HG03175 (cell line): Measurements from ENCODE around the gene NDUFS3.

Experiments
- ATAC-seq: cut with Tn5 transposase; IDR thresholded peaks from one replicate; pipeline ENCODE4 v1.9.1; 2021; ENCODE audit warnings: mild to moderate bottlenecking, moderate library complexity; ENCODE audit not compliant: unreplicated experiment

NDUFS3 gene

GRCh38 chr11:47589584-47589976 lies 10.7 kb downstream of the NDUFS3 start:
- no peak for ATAC-seq

DNA sequence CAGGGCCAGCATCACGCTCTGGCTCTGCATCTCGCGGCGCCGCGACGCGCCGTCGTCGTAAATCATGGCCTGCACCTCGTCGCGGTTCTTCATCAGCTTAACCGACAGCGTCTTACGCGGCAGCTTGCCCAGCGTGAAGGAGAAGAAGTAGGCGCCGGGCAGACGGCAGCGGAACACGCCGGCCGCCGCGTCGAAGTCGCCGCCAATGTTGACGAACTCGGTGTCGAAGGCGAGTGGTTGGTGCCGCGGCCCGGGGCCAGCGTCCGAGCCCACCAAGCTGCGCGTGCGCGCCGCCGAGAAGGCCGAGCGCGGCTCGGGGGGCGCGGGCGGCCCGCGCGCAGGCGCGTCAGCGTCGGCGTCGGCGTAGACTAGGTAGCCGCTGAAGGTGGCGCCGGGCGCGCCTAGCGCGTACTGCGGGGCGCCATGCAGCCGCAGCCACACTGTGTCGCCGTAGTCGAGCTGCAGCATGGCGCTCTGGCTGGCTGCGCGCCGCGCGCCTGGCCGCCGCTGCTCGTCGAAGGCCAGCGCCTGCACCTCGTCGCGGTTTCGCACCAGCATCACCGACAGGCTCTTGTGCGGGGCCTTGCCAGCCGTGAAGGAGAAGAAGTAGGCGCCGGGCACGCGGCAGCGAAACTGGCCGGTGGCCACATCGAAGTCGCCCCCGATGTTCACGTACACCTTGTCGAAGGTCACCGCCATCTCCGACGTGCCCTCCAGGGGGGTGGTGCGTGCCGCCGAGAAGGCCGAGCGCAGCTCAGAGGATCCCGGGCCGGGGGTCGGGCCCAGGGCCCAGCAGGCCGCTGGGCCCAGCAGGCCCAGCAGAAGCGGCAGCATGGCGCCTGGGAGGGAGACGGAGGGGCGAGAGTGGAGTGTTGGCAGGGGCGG lies 11.3 kb downstream of the NDUFS3 start:
- ATAC-seq: no peak

GRCh38 chr11:47591764-47592163 lies 12.9 kb downstream of the NDUFS3 start:
- no peak for ATAC-seq

GRCh38 chr11:47592251-47592650 lies 13.4 kb downstream of the NDUFS3 start:
- ATAC-seq: no peak

GRCh38 chr11:47592970-47593369 lies 14.1 kb downstream of the NDUFS3 start:
- ATAC-seq: no peak

GRCh38 chr11:47593492-47593933 lies 14.6 kb downstream of the NDUFS3 start:
- ATAC-seq: no peak

GRCh38 chr11:47593934-47594855 lies 15.3 kb downstream of the NDUFS3 start, which contains the start of gene C1QTNF4:
Gene C1QTNF4, minus strand, starts transcription at chr11:47594411. Its CDS starts 3,601 bp downstream, at chr11:47590810.
- ATAC-seq: no peak

- ATAC-seq: no peak
Observed at GRCh38 chr11:47595029-47595428, 16.2 kb downstream of the NDUFS3 start.

DNA sequence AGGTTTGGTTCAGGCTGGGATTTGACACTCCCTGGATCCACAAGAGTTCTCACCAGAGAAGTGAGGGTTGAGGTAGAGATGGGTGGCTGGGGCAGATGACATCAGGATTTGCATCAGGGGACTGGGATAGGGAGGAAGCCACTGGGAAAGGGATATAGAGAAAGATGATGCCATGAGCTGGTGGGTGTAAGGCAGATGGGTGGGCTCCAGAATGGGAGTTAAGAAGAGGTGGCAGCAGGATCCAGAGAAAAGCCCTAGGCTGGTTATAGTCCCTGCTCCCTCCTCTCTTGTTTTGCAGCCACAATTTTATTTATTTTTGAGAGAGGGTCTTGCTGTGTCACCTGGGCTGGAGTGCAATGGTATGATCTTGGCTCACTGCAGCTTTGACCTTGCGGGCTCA lies 17.1 kb downstream of the NDUFS3 start:
- ATAC-seq: no peak

GRCh38 chr11:47599902-47600301 lies 21.0 kb downstream of the NDUFS3 start:
- no peak for ATAC-seq

- no peak for ATAC-seq
Observed at GRCh38 chr11:47603295-47603694, 24.4 kb downstream of the NDUFS3 start.

DNA sequence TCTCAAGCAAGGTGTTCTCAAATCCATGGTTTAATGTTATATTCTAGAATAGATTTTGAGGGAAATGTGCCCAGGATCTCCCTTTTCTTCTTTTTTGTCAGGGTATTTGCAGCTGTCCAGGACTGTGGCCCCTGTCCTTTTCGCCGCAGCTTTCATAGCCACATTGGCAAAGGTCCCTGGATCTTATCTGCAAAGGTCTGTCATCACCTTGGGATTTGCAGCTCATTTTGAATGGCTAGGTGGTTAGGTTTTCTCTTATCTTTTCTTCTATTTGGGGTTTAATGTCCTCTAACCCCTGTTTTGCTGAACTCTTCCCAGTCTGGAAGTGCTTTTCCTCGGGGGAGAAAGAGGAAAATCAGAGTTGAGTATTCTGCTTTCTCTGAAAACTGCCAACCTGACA lies 27.0 kb downstream of the NDUFS3 start:
- no peak for ATAC-seq

- ATAC-seq: no peak
Observed at GRCh38 chr11:47606731-47607130, 27.9 kb downstream of the NDUFS3 start.

- ATAC-seq: no peak
Observed at GRCh38 chr11:47607380-47607779, 28.5 kb downstream of the NDUFS3 start.

DNA sequence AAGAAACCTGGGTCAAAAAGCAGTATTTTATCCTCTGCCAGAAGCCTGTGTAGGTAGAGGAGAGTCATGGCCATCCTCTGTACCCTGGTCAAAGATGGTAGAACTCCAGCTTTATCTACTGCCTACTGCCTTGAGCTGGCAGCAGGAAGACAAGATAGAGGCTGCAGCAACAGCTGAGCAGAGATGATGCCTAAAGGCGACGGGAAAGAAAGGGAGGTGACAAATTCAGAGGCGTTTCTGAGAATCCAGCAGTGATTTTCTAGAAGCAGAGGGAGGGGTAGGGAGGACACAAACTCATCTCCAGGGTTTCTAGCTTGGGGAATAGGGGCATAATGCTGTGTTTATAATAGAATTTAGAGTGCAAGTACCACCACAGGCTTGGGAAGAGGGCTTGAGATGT lies 30.8 kb downstream of the NDUFS3 start:
- no peak for ATAC-seq

- peak; percentile 74 for ATAC-seq
Observed at GRCh38 chr11:47611348-47611794, 32.5 kb downstream of the NDUFS3 start.

- ATAC-seq: no peak
Observed at GRCh38 chr11:47615249-47615648, 36.4 kb downstream of the NDUFS3 start.

GRCh38 chr11:47616726-47617416 lies 38.0 kb downstream of the NDUFS3 start:
- no peak for ATAC-seq

DNA sequence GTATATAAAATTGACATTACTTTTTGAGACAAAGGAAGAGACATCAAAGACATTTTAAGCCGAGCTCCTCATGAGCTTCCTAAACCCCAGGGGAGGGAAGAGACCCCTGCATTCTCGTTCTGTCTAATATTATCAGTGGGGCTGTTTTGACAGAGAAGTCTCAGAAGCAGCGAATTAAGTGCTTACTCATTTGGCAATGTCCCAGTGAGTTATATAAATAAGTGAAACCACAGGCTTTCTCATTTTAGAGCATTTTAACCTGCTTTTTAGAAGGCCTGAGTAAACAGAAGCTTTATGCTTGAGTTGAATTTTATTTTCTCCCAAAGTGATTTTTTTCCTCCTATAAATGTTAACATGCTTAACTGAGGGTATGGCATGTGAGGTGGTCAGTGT lies 38.5 kb downstream of the NDUFS3 start:
- no peak for ATAC-seq

GRCh38 chr11:47620836-47621378 lies 42.0 kb downstream of the NDUFS3 start:
- ATAC-seq: no peak

DNA sequence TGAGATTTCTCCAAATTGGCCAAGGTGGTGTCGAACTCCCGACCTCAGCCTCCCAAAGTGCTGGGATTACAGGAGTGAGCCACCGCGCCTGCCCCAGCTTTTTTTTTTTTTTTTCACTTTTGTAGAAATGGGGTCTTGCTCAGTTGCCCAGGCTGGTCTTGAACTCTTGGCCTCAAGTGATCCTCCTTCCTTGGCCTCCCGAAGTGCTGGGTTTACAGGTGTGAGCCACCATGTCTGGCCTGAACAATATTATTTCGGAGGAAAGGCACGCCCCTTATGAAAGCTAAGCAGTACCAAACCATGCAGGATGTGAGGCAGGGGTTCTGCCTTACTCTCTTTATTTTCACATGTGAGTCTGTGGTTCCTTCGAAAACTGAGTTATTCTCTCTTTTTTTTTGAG lies 47.4 kb downstream of the NDUFS3 start:
- ATAC-seq: no peak
